Activated naive CD4-positive, alpha-beta T cell treated with anti-CD3 and anti-CD28 coated beads, Interleukin-2, amount 50 U/mL, for 72 hours (primary cell): ENCODE measurements around the gene HELZ. TPM values are rescaled to one million over a fixed set of nuclear protein-coding genes. Genes with fewer than 3 reads are reported as not detected.
A peak's percentile ranks its signal among the peaks of the same experiment; 100 is the strongest.
"Not testable (repeated sequence)": the region's sequence is repeated elsewhere in the genome, so short reads cannot be mapped to it uniquely, and the experiment has no call there.

ENCODE experiments used
- ATAC-seq, 2 donors: fragments of 150-1000 bp; cut with Tn5 transposase; 2 replicates each; pipeline ENCODE4 v1.10.0; 2021; ENCODE audit warnings: mild to moderate bottlenecking in 2 of 2, moderate library complexity in 2 of 2
- DNase-seq, 2 donors: peaks; one replicate each; pipeline ENCODE4 v3.0.0; 2021 to 2022; ENCODE audit warnings: low spot score in 2 of 2
- H3K27ac Mint-ChIP-seq, 2 donors: one replicate each; pipeline ENCODE4 v1.8.0; 2022; ENCODE audit warnings: mild to moderate bottlenecking in 2 of 2, mixed read lengths in 2 of 2
- H3K36me3 Mint-ChIP-seq, 2 donors: one replicate each; pipeline ENCODE4 v1.8.0; 2022; ENCODE audit warnings: mixed read lengths in 2 of 2
- H3K9me3 Mint-ChIP-seq, 2 donors: one replicate each; pipeline ENCODE4 v1.8.0; 2022; ENCODE audit warnings: mixed read lengths in 2 of 2
- total RNA-seq, 2 donors: library from RNA; stranded (reverse); gene quantifications; one replicate each; pipeline ENCODE4 v1.2.3, GENCODE V29; 2022

Gene HELZ
- total RNA-seq, 2 donors from 2014 or later: 42.9 to 88.8 TPM

DNA sequence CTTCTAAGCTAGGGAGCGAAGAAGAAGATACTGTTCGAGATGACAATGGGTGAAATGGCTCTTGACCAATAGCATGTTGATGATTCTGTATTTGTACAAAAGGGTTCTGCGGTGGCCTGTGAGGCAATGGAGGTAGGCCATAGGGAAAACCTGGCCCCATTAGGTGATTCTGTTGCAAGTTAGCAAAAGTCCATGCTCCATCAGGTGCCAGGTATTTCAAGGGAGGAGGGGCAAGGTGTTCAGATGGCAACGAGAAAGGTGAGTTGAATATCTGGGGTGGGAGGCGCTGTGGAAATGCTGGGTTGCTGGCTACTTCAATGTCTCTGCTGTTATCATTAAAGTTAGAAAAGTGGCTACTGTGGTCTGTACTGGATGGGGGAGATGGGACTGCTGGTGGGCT, 137.8 kb downstream of the HELZ start:
- Mint-ChIP-seq H3K9me3 (no peaks in the 10 kb centered on the region), H3K36me3 (peaks cover 14 to 42% of the 10 kb centered on the region in 2 donors), H3K27ac (no peak overlapping the region)
- DNase-seq: no peak
- no peak for ATAC-seq

GRCh38 chr17:67105213-67105612, 139.8 kb downstream of the HELZ start:
- Mint-ChIP-seq H3K9me3 (no peaks in the 10 kb centered on the region), H3K27ac (no peak overlapping the region), H3K36me3 (peaks cover 18 to 47% of the 10 kb centered on the region in 2 donors)
- ATAC-seq: peak; percentile 58 to 68
- no peak for DNase-seq

DNA sequence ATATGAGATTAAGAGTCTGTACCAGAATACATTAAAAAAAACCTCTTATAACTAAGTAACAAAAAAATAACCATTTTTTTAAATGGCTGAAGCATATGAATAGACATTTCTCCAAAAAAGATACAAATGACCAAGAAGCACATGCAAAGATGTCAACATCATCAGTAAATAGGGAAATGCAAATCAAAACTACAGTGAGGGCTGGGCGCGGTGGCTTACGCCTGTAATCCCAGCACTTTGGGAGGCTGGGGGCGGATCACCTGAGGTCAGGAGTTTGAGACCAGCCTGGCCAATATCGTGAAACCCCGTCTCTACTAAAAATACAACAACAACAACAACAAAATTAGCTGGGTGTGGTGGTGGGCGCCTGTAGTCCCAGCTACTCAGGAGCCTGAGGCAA, 140.4 kb downstream of the HELZ start:
- not testable (repeated sequence) for H3K27ac Mint-ChIP-seq, H3K9me3 Mint-ChIP-seq, DNase-seq, ATAC-seq
- peaks cover 18 to 47% of the 10 kb centered on the region in 2 donors for H3K36me3 Mint-ChIP-seq

DNA sequence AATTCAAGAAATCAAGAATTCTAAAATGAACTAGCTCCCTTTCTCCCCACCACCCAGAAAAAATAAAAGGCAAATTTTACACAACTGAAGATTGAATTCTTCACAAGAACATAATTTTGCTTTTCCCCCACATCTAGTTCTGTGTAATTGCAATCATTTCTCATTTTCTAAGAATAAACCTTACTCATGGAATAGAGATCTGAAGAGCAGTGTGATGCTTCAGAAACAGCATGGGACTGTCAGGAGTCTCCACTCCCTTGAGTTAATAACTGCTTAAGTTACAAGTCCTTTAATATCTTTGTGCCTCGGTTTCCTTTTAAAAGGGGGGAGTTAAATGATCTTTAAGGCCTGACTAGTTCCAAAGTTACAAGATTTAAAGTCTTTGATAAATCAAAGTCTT, 147.0 kb downstream of the HELZ start:
- Mint-ChIP-seq H3K36me3 (peaks cover 4 to 30% of the 10 kb centered on the region in 2 donors), H3K27ac (no peak overlapping the region), H3K9me3 (no peaks in the 10 kb centered on the region)
- ATAC-seq: no peak
- DNase-seq: no peak

DNA sequence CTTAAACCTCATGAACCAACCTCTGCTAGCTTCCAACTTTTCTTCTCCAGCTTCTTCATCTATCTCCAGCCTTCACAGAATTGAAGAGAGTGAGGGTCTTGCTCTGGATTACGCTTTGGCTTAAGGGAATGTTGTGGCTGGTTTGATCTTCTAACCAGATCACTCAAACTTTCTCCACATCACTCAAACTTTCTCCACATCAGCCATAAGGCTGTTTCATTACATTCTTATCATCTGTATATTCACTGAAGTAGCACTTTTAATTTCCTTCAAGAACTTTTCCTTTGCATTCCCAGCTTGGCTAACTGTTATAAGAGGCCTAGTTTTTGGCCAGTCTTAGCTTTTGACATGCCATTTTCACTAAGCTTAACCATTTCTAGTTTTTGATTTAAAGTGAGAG, 148.4 kb downstream of the HELZ start:
- Mint-ChIP-seq H3K36me3 (peaks cover 4 to 25% of the 10 kb centered on the region in 2 donors), H3K9me3 (no peaks in the 10 kb centered on the region), H3K27ac (no peak overlapping the region)
- DNase-seq (no peak), ATAC-seq (no peak)

DNA sequence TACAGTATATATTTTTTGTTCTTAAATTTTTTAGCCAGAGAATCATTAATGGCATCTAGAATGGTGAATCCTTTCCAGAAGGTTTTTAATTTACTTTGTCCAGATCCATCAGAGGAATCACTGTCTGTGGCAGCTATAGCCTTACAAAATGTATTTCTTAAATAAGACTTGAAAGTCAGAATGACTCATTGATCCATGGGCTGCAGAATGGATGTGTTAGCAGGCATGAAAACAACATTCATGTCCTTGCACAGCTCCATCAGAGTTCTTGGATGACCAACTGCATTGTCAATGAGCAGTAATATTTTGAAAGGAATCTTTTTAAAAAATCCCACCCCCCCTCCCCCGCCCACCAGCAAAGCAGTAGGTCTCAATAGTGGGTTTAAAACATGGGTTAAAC, 149.2 kb downstream of the HELZ start:
- ATAC-seq (no peak), DNase-seq (no peak)
- Mint-ChIP-seq H3K27ac (peak overlapping the region in 1 of 2 donors; percentile 15), H3K9me3 (no peaks in the 10 kb centered on the region), H3K36me3 (peaks cover 4 to 25% of the 10 kb centered on the region in 2 donors)

GRCh38 chr17:67095291-67095690, 149.7 kb downstream of the HELZ start:
- H3K36me3 Mint-ChIP-seq: peaks cover under 1 to 23% of the 10 kb centered on the region in 2 donors
- peak overlapping the region; percentile 15 to 36 for H3K27ac Mint-ChIP-seq
- not testable (repeated sequence) for DNase-seq, H3K9me3 Mint-ChIP-seq
- ATAC-seq: peak; percentile 40 to 53

- Mint-ChIP-seq H3K27ac (no peak overlapping the region), H3K9me3 (no peaks in the 10 kb centered on the region), H3K36me3 (peaks cover 0 to 25% of the 10 kb centered on the region in 2 donors)
- DNase-seq (no peak), ATAC-seq (no peak)
Observed at GRCh38 chr17:67093348-67093747, 151.6 kb downstream of the HELZ start.

DNA sequence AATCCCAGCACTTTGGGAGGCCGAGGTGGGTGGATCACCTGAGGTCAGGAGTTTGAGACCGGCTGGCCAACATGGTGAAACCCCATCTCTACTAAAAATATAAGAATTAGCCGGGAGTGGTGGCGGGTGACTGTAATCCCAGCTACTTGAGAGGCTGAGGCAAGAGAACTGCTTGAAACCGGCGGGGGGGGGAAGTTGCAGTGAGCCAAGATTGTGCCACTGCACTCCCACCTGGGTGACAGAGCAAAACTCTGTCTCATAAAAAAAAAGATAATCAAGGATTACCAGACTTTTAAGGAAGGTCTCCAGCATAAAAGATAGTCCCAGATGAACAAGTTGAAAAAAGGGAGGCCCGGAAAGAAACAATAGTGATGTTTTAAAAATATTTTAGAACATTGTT, 152.3 kb downstream of the HELZ start:
- H3K27ac Mint-ChIP-seq, DNase-seq, ATAC-seq, H3K9me3 Mint-ChIP-seq: not testable (repeated sequence)
- H3K36me3 Mint-ChIP-seq: peaks cover 0 to 20% of the 10 kb centered on the region in 2 donors

GRCh38 chr17:67092291-67092690, 152.7 kb downstream of the HELZ start:
- no peaks in the 10 kb centered on the region for H3K9me3 Mint-ChIP-seq
- no peak overlapping the region for H3K27ac Mint-ChIP-seq
- DNase-seq (no peak), ATAC-seq (no peak)
- peaks cover 0 to 19% of the 10 kb centered on the region in 2 donors for H3K36me3 Mint-ChIP-seq

- no peak for DNase-seq
- no peaks in the 10 kb centered on the region for H3K9me3 Mint-ChIP-seq
- ATAC-seq: no peak
- H3K36me3 Mint-ChIP-seq: peaks cover 0 to 10% of the 10 kb centered on the region in 2 donors
- H3K27ac Mint-ChIP-seq: no peak overlapping the region
Observed at GRCh38 chr17:67090341-67090740, 154.7 kb downstream of the HELZ start.

DNA sequence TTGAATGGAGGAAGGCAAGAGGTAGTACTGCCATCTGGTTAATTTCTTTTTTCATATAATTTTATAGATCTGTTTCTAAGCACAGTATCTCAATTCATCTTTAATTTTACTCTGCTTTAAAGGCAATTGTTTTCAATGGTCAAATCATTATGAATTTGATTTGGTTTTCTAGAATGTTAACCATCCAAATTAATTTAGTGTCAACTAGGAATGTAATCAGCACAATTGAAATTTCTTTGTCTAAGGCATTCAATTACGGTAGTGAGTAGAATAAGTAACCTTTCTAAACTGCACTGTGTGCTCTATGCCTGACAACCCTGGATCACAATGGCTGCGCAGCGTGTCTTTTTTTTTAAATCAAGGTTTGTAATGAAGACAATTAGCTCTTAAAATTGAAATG, 156.4 kb downstream of the HELZ start:
- DNase-seq (no peak), ATAC-seq (no peak)
- Mint-ChIP-seq H3K9me3 (no peaks in the 10 kb centered on the region), H3K36me3 (peaks cover 0 to 5% of the 10 kb centered on the region in 2 donors), H3K27ac (no peak overlapping the region)

- no peak overlapping the region for H3K27ac Mint-ChIP-seq
- no peak for DNase-seq
- no peaks in the 10 kb centered on the region for H3K9me3 Mint-ChIP-seq
- H3K36me3 Mint-ChIP-seq: peaks cover 0 to 4% of the 10 kb centered on the region in 2 donors
- no peak for ATAC-seq
Observed at GRCh38 chr17:67085406-67085805, 159.6 kb downstream of the HELZ start.

GRCh38 chr17:67082107-67082506, 162.9 kb downstream of the HELZ start:
- ATAC-seq: peak in 1 of 2 donors; percentile 63
- Mint-ChIP-seq H3K9me3 (no peaks in the 10 kb centered on the region), H3K36me3 (no peaks in the 10 kb centered on the region), H3K27ac (peak overlapping the region; percentile 15 to 69)
- DNase-seq: no peak

- ATAC-seq (peak in 1 of 2 donors; percentile 28), DNase-seq (no peak)
- Mint-ChIP-seq H3K27ac (no peak overlapping the region), H3K9me3 (no peaks in the 10 kb centered on the region), H3K36me3 (no peaks in the 10 kb centered on the region)
Observed at GRCh38 chr17:67080804-67081203, 164.2 kb downstream of the HELZ start.

DNA sequence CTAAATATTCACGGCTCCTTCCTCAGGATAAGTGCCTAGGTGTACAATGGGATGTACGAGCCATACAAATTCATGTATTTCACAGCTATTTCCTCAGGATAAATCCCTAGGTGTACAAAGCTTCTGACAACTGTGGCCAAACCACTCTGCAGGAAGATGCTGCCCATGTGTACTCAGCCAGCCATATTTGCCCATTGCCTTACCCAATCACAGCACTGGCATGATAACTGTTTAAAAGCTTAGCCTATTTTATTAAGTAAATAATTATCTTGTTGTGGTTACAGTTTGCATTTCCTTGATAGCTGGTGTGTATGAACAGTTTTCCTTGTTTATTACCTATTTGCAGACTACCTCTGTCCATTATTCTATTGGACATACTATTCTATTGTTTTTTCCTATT, 165.5 kb downstream of the HELZ start:
- Mint-ChIP-seq H3K36me3 (no peaks in the 10 kb centered on the region), H3K27ac (no peak overlapping the region), H3K9me3 (no peaks in the 10 kb centered on the region)
- no peak for DNase-seq
- ATAC-seq: no peak

GRCh38 chr17:67078292-67078691, 166.7 kb downstream of the HELZ start:
- DNase-seq: no peak
- Mint-ChIP-seq H3K27ac (no peak overlapping the region), H3K36me3 (peaks cover 0 to 6% of the 10 kb centered on the region in 2 donors), H3K9me3 (no peaks in the 10 kb centered on the region)
- ATAC-seq: no peak

DNA sequence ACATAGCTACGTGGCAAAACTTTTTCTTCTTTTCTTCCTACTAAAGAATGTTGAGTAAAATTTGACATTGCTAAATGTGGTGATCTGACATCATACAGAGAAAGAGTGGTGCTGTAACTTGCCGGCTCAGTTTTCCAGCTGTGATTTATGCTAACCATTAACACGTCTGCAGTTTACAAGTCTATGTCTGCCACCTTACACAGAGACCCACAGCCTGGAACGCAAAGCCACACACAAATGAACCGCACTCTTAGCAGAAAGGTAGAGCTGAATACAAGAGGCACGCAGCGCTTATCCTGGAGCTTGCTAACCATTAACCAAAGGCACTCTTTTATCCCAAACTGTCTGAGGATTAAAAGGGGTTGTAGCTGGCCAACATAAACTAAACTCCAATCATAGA, 168.7 kb downstream of the HELZ start:
- no peak for DNase-seq
- Mint-ChIP-seq H3K9me3 (no peaks in the 10 kb centered on the region), H3K36me3 (peaks cover 0 to 12% of the 10 kb centered on the region in 2 donors), H3K27ac (peak overlapping the region in 1 of 2 donors; percentile 22)
- no peak for ATAC-seq

DNA sequence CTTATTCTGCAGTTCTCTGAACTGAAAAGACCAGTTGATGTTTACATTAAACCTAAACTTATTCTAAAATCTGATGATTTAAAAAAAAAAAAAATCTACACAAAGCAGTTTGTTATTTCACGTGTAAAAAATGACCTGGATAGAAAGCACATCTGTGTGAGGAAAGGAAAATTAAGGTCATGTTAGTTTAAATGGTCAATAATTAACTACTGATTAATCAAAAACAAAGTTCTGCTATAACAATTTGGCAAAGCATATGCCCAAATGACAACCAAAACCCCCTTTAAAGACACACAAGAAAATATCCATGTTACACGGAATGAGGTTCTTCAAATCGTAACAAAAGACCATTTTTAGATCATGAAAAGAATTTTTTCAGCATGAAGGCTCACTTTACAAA, 170.2 kb downstream of the HELZ start:
- no peak overlapping the region for H3K27ac Mint-ChIP-seq
- ATAC-seq (no peak), DNase-seq (no peak)
- peaks cover 0 to 12% of the 10 kb centered on the region in 2 donors for H3K36me3 Mint-ChIP-seq
- H3K9me3 Mint-ChIP-seq: peaks cover 0 to 3% of the 10 kb centered on the region in 2 donors
